HG03558 (cell line): ENCODE data around the gene ULK3.

Experiments
- ATAC-seq: cut with Tn5 transposase; IDR thresholded peaks from one replicate; pipeline ENCODE4 v1.9.1; 2021; ENCODE audit warnings: moderate number of reproducible peaks; ENCODE audit not compliant: unreplicated experiment; ENCODE audit errors: extremely low read depth

Gene ULK3

GRCh38 chr15:74801311-74801997 lies 41.5 kb downstream of the ULK3 start:
- no peak for ATAC-seq

- ATAC-seq = no peak
Observed at GRCh38 chr15:74800559-74801094, 42.3 kb downstream of the ULK3 start.

DNA sequence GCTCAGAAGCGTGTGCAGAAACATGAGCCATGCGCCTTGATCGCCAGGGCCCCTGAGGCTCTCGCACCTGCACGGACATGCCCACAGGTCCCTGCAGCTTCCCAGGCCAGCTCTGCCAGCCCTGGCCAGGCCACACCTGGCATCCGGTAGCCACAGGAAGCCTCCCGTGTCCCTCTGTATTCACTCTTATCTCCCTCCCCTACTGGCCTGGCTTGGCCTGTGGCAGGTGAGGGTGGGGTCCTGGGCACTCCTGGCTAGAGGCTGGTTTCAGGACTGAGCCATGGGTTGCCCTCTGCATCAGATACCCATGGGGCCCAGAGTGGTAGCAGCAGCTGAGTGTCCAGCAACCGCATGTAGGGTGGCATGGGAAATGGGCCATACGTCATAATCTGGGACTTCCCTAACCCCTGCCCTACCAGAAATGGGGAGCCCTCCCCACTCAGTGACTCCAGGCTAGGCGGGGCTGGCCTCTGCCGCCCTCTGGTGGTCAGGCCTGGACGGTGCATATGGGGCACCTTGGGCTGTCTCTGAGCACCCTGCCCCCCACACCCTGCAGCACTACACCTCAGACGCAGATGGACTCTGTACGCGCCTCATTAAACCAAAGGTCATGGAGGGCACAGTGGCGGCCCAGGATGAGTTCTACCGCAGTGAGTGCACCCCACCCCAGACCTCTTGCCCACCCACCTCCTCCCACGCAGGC lies 42.9 kb downstream of the ULK3 start:
- ATAC-seq = no peak

DNA sequence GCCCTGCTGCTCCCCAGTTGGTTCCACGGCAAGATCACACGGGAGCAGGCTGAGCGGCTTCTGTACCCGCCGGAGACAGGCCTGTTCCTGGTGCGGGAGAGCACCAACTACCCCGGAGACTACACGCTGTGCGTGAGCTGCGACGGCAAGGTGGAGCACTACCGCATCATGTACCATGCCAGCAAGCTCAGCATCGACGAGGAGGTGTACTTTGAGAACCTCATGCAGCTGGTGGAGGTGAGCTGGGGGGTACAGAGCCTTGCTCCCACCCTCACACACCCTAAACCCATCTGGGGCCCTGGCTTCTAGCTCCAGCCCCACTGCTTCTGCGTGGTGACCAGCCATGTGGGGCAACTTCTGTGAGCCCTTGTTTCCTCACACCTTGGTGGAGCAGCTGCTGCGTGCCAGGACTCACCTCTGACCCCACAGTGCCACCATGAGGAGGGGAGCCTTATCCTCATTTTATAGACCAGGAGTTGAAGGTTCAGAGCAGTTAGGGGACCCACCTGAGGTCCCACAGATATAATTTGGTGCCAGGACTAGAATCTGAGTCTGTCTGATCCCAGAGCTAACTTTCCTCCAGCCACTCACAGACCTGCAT lies 43.6 kb downstream of the ULK3 start:
- no peak for ATAC-seq

- ATAC-seq = no peak
Observed at GRCh38 chr15:74798388-74799254, 44.3 kb downstream of the ULK3 start.

- ATAC-seq = no peak
Observed at GRCh38 chr15:74795966-74796625, 46.9 kb downstream of the ULK3 start.

GRCh38 chr15:74794970-74795349 lies 48.0 kb downstream of the ULK3 start:
- ATAC-seq = no peak

GRCh38 chr15:74794248-74794969 lies 48.5 kb downstream of the ULK3 start:
- ATAC-seq = no peak

GRCh38 chr15:74793135-74794028 lies 49.6 kb downstream of the ULK3 start:
- ATAC-seq = no peak

DNA sequence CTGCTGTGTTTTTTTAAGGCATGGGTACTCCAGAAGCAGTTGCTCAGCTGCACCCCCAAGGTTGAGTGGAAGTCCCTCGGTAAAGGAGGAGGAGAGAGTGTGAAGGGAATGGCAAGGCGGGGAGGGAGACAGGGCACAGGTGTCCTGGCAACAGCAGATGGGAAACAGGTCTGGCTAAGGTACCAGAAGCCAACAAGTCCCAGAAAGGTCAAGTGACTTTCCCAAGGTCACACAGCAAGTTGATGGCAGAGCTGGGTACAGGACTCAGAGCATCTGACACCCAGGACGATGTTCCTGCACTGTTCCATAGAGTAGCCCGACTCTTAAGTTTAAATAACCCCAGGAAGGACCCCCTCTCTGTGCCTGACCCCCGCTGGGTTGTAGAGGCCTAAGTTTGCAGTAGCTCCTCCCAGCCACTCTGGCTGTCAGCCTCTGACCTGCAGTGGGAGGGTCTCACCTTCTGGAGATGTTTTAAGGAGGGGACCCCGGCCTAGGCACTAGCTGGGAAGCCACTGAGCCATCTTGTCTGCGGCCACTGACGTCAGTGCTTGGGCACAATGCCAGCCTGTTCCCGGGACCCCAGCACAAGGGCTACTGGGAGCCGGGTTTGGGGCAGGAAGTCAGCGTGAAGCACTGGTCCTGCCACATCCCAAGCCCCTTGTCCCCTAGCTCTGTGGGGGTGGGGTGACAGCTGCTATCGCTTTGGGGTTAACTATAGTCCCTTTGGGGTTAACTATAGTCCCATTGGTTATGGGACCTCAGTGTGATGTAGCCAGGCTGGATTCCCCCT lies 50.5 kb downstream of the ULK3 start:
- ATAC-seq = no peak

DNA sequence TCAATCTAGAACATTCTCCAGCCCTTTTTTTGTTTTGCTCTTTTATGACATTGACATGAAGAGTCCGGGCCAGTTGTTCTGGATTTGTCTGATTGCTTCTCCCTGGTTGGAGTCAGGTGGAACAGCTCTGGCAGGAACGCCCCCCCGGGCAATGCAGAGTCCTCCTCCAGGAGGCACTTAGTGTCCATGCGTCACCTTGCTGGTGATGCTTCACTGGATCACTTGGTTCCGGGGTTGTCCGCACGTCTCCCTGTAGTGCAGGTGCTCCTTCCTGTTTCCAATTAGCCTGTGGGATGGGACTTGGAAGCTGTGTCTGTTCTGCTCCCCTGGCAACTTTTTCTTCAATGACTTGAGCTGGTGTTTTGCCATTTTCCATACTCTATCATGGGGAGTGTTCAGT lies 51.3 kb downstream of the ULK3 start:
- ATAC-seq = no peak

GRCh38 chr15:74791007-74791406 lies 51.9 kb downstream of the ULK3 start:
- ATAC-seq = no peak

GRCh38 chr15:74790080-74790916 lies 52.7 kb downstream of the ULK3 start:
- ATAC-seq = no peak

GRCh38 chr15:74789741-74790079 lies 53.2 kb downstream of the ULK3 start:
- ATAC-seq = no peak

- ATAC-seq = no peak
Observed at GRCh38 chr15:74789171-74789631, 53.8 kb downstream of the ULK3 start.

- ATAC-seq = no peak
Observed at GRCh38 chr15:74788683-74789151, 54.2 kb downstream of the ULK3 start.
